Liver (tissue), 9 donors: Measurements from ENCODE around the gene ITGA6. TPM values are rescaled to one million over a fixed set of nuclear protein-coding genes. Genes with fewer than 3 reads are reported as not detected.

Experiments used
- DNase-seq: peaks from one replicate; pipeline ENCODE4 v3.0.0-alpha.2; 2017; ENCODE audit warnings: low spot score
- H3K27ac ChIP-seq, 2 donors: one replicate each; pipeline ENCODE4 v1.7.0; 2013; ENCODE audit warnings: inconsistent platforms in 2 of 2, low read length in 2 of 2, control low read depth in 1 of 2, low read depth in 1 of 2, mild to moderate bottlenecking in 1 of 2
- H3K27me3 ChIP-seq, 4 donors: one replicate each; pipeline versions ENCODE4 v1.6.1 to v1.7.0; 2013; ENCODE audit warnings: low read length in 3 of 4, inconsistent platforms in 1 of 4, mild to moderate bottlenecking in 1 of 4, moderate library complexity in 1 of 4; ENCODE audit not compliant: control insufficient read depth in 4 of 4, insufficient read depth in 4 of 4
- H3K36me3 ChIP-seq, 4 donors: one replicate each; pipeline versions ENCODE4 v1.6.1 to v1.7.0; 2013; ENCODE audit warnings: low read length in 3 of 4, mild to moderate bottlenecking in 3 of 4, low read depth in 1 of 4, moderate library complexity in 1 of 4; ENCODE audit not compliant: control insufficient read depth in 4 of 4, insufficient read depth in 3 of 4
- H3K4me1 ChIP-seq, 4 donors: one replicate each; pipeline versions ENCODE4 v1.6.1 to v1.7.0; 2013; ENCODE audit warnings: low read length in 3 of 4, mild to moderate bottlenecking in 3 of 4, moderate library complexity in 1 of 4; ENCODE audit not compliant: control insufficient read depth in 4 of 4, insufficient read depth in 4 of 4
- H3K4me3 ChIP-seq, 3 donors: one replicate each; pipeline versions ENCODE4 v1.6.1 to v1.7.0; 2013; ENCODE audit warnings: low read length in 3 of 3, control low read depth in 1 of 3, low read depth in 1 of 3, mild to moderate bottlenecking in 1 of 3
- H3K9ac ChIP-seq, 2 donors: one replicate each; pipeline ENCODE4 v1.7.0; 2013; ENCODE audit warnings: low read length in 2 of 2, mild to moderate bottlenecking in 2 of 2, moderate library complexity in 2 of 2, control low read depth in 1 of 2, low read depth in 1 of 2
- H3K9me3 ChIP-seq, 4 donors: one replicate each; pipeline versions ENCODE4 v1.6.1 to v1.7.0; 2013; ENCODE audit warnings: low read length in 3 of 4; ENCODE audit not compliant: control insufficient read depth in 4 of 4
- EGR1 ChIP-seq, 2 donors: IDR thresholded peaks; 2 replicates each; pipeline ENCODE4 v1.6.1; 2016 to 2018; ENCODE audit warnings: antibody characterized with exemption in 2 of 2, low read depth in 2 of 2
- HNF4A ChIP-seq, 2 donors: conservative IDR thresholded peaks; 2 replicates each; pipeline ENCODE4 v1.6.1; 2016; ENCODE audit warnings: antibody characterized with exemption in 2 of 2, mild to moderate bottlenecking in 2 of 2
- HNF4G ChIP-seq: IDR thresholded peaks from 2 replicates; pipeline ENCODE4 v1.6.1; 2016; ENCODE audit warnings: antibody characterized with exemption
- NR2F2 ChIP-seq: IDR thresholded peaks from 2 replicates; pipeline ENCODE4 v1.6.1; 2016; ENCODE audit warnings: antibody characterized with exemption
- RAD21 ChIP-seq, 2 donors: IDR thresholded peaks; 2 replicates each; pipeline ENCODE4 v1.6.1; 2016; ENCODE audit warnings: antibody characterized with exemption in 2 of 2, mild to moderate bottlenecking in 2 of 2
- RXRA ChIP-seq, 2 donors: IDR thresholded peaks; 2 replicates each; pipeline ENCODE4 v1.6.1; 2017 to 2018; ENCODE audit warnings: antibody characterized with exemption in 2 of 2, mild to moderate bottlenecking in 1 of 2
- SP1 ChIP-seq: IDR thresholded peaks from 2 replicates; pipeline ENCODE4 v1.6.1; 2018; ENCODE audit warnings: antibody characterized with exemption, mild to moderate bottlenecking
- YY1 ChIP-seq: IDR thresholded peaks from 2 replicates; pipeline ENCODE4 v1.6.1; 2016; ENCODE audit warnings: antibody characterized with exemption, mild to moderate bottlenecking
- WGBS: extraction: QIAGEN DNeasy Blood & Tissue Kit; methylation state at CpG from one replicate; pipeline ENCODE4 v1.1.7; 2013; 5-methylcytosine and 5-hydroxymethylcytosine counted together
- polyA plus RNA-seq, 2 donors: library from polyadenylated mRNA; stranded (reverse) in 1 of 2; unstranded in 1 of 2; fragments of 200-250 nt in 1 of 2; fragments of >200 nt in 1 of 2; fragmentation: Nextera tagmentation in 1 of 2; extraction: Ambion mirVana in 1 of 2; gene quantifications; one replicate each; pipeline versions ENCODE4 v1.2.1 to v1.2.3, GENCODE V29; 2013 to 2015
- total RNA-seq, 2 donors: library from RNA; depleted of rRNA; stranded (reverse); fragments of >200 nt; gene quantifications; one replicate each; pipeline ENCODE4 v1.2.3, GENCODE V29; 2014
- TF ChIP-seq, protein P1 (sequence below): fragments of 150-350 bp; IDR thresholded peaks from 2 replicates; pipeline ENCODE4 v1.5.1; 2017; ENCODE audit warnings: improper control_type of control experiment, low read depth, low read length; ENCODE audit not compliant: missing input control
- TF ChIP-seq, protein P2 (sequence below): IDR thresholded peaks from 2 replicates; pipeline ENCODE4 v1.6.1; 2016; ENCODE audit warnings: antibody characterized with exemption
- TF ChIP-seq, protein P3 (sequence below): IDR thresholded peaks from 2 replicates; pipeline ENCODE4 v1.6.1; 2016; ENCODE audit warnings: antibody characterized with exemption
- TF ChIP-seq, protein P4 (sequence below): IDR thresholded peaks from 2 replicates; pipeline ENCODE4 v1.6.1; 2016; ENCODE audit warnings: antibody characterized with exemption, mild to moderate bottlenecking
- donor health status: healthy.
- donor health status: healthy.
- donor health status: healthy.
- donor health status: healthy.
- donor health status: healthy.

The ITGA6 gene
- total and polyA plus RNA-seq, 4 donors: 5.8 to 21.6 (median 11.4) TPM

DNA sequence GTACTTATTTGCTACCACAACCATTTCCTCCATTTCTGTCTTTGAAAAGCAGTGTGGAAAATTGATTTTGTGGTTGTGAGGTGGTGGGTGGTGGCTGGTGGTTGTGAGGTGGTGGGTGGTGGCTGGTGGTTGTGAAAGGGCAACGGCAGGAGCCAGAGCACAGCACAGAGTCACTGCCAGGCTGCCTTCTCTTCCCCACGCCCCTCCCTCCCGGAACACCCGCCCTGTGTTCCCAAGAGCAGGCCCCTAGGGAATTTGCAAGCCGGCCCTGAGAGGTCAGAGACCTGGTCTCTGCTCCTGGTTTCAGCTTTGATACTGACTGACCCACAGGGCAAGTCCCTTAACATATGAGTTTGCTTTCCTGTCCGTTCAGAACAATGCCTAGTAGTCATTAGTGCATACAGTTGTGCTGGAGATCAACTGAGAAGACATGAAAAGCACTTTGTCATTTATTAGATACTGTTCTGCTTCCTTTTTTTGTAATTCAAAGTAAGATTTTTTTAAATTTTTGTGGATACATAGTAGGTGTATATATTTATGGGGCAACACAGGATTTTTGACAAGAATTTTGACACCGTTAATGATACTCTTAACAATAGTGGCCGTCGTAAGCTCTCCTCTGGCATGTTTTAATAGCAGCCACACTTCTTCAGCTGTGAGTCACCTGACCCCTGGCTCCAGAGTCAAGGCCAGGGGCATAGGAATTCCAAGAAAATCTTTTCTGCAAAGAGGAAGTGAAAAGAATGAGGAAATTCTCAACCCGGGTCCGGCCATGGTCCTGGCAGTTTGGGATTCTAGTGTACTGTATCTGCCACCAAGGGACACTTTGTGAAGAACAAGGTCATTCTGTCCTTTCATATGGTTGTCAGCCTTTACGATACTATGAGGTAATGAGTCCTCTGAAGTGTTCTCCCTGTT lies 53.2 kb downstream of the ITGA6 start:
- Histone ChIP-seq H3K27me3 (no peaks in the 10 kb centered on the region), H3K27ac (no peak overlapping the region), H3K4me3 (no peak overlapping the region), H3K4me1 (no peaks in the 10 kb centered on the region), H3K9me3 (no peaks in the 10 kb centered on the region), H3K36me3 (peaks cover 0 to 2% (median 0%) of the 10 kb centered on the region in 4 donors), H3K9ac (no peak overlapping the region)
- whole genome bisulfite sequencing: 62% methylated on average over 12 of the region's 12 CpGs
- peak; percentile 73 for TF ChIP-seq SP1
- TF ChIP-seq, protein P1, sequence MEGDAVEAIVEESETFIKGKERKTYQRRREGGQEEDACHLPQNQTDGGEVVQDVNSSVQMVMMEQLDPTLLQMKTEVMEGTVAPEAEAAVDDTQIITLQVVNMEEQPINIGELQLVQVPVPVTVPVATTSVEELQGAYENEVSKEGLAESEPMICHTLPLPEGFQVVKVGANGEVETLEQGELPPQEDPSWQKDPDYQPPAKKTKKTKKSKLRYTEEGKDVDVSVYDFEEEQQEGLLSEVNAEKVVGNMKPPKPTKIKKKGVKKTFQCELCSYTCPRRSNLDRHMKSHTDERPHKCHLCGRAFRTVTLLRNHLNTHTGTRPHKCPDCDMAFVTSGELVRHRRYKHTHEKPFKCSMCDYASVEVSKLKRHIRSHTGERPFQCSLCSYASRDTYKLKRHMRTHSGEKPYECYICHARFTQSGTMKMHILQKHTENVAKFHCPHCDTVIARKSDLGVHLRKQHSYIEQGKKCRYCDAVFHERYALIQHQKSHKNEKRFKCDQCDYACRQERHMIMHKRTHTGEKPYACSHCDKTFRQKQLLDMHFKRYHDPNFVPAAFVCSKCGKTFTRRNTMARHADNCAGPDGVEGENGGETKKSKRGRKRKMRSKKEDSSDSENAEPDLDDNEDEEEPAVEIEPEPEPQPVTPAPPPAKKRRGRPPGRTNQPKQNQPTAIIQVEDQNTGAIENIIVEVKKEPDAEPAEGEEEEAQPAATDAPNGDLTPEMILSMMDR: no peak
- TF ChIP-seq, protein P2, sequence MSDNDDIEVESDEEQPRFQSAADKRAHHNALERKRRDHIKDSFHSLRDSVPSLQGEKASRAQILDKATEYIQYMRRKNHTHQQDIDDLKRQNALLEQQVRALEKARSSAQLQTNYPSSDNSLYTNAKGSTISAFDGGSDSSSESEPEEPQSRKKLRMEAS: no peak
- TF ChIP-seq NR2F2: peak; percentile 94
- peak in 1 of 2 donors; percentile 24 for TF ChIP-seq RAD21 (IDR thresholded peaks at IDR 0.05)
- peak; percentile 14 to 82 for TF ChIP-seq RXRA (IDR thresholded peaks at IDR 0.05)
- TF ChIP-seq HNF4A (conservative IDR thresholded peaks at IDR 0.05): peak; percentile 29 to 95
- TF ChIP-seq, protein P3, sequence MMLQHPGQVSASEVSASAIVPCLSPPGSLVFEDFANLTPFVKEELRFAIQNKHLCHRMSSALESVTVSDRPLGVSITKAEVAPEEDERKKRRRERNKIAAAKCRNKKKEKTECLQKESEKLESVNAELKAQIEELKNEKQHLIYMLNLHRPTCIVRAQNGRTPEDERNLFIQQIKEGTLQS: no peak
- TF ChIP-seq HNF4G: peak; percentile 66
- peak; percentile 45 for DNase-seq

DNA sequence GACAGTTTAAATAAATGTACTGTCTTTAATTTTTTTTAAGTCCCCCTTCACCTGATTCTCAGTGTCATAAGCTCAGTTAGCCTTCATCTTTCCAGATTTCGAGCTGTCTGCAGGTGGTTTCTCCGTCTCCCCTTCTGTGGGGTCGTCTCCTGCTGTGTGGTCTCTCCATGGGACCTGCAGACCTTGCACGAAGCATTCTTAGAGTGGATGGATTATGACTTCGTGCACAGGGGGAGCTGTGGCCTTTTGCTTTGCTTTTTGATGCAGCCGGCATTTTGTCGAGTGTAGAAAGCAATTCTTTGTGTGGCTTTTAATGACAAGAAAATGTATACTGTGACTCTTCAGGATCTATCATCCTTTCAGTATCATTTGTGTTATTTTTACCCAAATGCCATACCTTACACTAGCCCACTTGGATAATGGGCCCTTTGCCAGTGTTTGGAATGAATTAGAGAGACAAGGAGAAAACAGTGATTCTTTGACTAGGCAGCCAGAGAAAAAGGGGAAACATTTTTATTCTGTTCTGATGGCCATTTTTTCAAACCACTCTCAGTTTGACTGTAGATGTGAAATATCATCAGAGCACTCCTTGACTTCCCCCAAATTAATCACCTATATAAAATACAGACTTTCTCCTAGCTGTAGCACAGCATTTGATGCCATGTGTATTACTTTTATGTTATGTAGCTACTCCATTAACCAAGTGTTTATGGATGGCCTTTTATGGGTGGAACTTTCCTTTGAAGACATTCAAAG lies 54.3 kb downstream of the ITGA6 start:
- Histone ChIP-seq H3K27ac (no peak overlapping the region), H3K27me3 (no peaks in the 10 kb centered on the region), H3K9me3 (no peaks in the 10 kb centered on the region), H3K9ac (no peak overlapping the region), H3K4me3 (no peak overlapping the region), H3K4me1 (no peaks in the 10 kb centered on the region), H3K36me3 (peaks cover 0 to 2% (median 0%) of the 10 kb centered on the region in 4 donors)
- WGBS: 94% methylated on average over 7 of the region's 7 CpGs
- DNase-seq: no peak
- no peak for TF ChIP-seq YY1
- no peak for TF ChIP-seq NR2F2
- TF ChIP-seq, protein P3: no peak
- no peak for TF ChIP-seq EGR1 (IDR thresholded peaks at IDR 0.05; ENCODE audit: low read depth in 2 of 2)
- TF ChIP-seq, protein P4, sequence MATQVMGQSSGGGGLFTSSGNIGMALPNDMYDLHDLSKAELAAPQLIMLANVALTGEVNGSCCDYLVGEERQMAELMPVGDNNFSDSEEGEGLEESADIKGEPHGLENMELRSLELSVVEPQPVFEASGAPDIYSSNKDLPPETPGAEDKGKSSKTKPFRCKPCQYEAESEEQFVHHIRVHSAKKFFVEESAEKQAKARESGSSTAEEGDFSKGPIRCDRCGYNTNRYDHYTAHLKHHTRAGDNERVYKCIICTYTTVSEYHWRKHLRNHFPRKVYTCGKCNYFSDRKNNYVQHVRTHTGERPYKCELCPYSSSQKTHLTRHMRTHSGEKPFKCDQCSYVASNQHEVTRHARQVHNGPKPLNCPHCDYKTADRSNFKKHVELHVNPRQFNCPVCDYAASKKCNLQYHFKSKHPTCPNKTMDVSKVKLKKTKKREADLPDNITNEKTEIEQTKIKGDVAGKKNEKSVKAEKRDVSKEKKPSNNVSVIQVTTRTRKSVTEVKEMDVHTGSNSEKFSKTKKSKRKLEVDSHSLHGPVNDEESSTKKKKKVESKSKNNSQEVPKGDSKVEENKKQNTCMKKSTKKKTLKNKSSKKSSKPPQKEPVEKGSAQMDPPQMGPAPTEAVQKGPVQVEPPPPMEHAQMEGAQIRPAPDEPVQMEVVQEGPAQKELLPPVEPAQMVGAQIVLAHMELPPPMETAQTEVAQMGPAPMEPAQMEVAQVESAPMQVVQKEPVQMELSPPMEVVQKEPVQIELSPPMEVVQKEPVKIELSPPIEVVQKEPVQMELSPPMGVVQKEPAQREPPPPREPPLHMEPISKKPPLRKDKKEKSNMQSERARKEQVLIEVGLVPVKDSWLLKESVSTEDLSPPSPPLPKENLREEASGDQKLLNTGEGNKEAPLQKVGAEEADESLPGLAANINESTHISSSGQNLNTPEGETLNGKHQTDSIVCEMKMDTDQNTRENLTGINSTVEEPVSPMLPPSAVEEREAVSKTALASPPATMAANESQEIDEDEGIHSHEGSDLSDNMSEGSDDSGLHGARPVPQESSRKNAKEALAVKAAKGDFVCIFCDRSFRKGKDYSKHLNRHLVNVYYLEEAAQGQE: no peak
- TF ChIP-seq, protein P1: no peak
